Panc1 (cell line): ENCODE measurements around the gene PDCD1. TPM values are rescaled to one million over a fixed set of nuclear protein-coding genes. Genes with fewer than 3 reads are reported as not detected.
"Not testable (repeated sequence)": the region's sequence is repeated elsewhere in the genome, so short reads cannot be mapped to it uniquely, and the experiment has no call there.

Experiments
- ATAC-seq: fragments of 200-7000 bp; cut with Tn5 transposase; 2 replicates; pipeline ENCODE4 v1.9.1; 2020; ENCODE audit warnings: mild to moderate bottlenecking, moderate library complexity
- BruUV-seq: library from RNA; stranded (reverse); fragments of 400-500 nt; replicated peaks from 2 replicates; lab custom pipeline; 2021; lab: Mats Ljungman, UMichigan
- CTCF ChIA-PET: fragments of 300-600 bp; sonication (Branson Sonifier 250); formaldehyde crosslinking; loops from one replicate; lab custom pipeline; 2022; ENCODE audit warnings: antibody characterized with exemption; lab: Charles Lee
- POLR2A ChIA-PET: fragments of 300-600 bp; sonication (Branson Sonifier 250); formaldehyde crosslinking; loops from one replicate; lab custom pipeline; 2022; ENCODE audit warnings: antibody characterized with exemption; lab: Charles Lee
- DNase-seq: peaks from one replicate; pipeline ENCODE4 v3.0.0-alpha.2; 2010; ENCODE audit warnings: low read depth, low spot score
- H3K27ac ChIP-seq: 2 replicates; pipeline ENCODE4 v1.5.1; 2011; ENCODE audit warnings: mild to moderate bottlenecking, low read length, inconsistent platforms
- H3K27me3 ChIP-seq: fragments of 200-500 bp; sonication (Bioruptor generic); 2 replicates; pipeline ENCODE4 v1.6.0; 2014; ENCODE audit warnings: low read length, inconsistent platforms; ENCODE audit not compliant: control insufficient read depth, insufficient read depth
- H3K36me3 ChIP-seq: fragments of 200-500 bp; sonication (Bioruptor generic); 2 replicates; pipeline ENCODE4 v1.5.1; 2014; ENCODE audit warnings: inconsistent platforms, mild to moderate bottlenecking, low read length, moderate library complexity; ENCODE audit not compliant: control insufficient read depth, insufficient read depth
- H3K4me1 ChIP-seq: 2 replicates; pipeline ENCODE4 v1.5.1; 2011; ENCODE audit warnings: inconsistent platforms, mild to moderate bottlenecking, low read length, moderate library complexity; ENCODE audit not compliant: control insufficient read depth, insufficient read depth
- H3K4me3 ChIP-seq, 2 experiments: 2 replicates each; pipeline ENCODE4 v1.5.1; 2011 to 2012; ENCODE audit warnings: low read depth in 2 of 2, low read length in 2 of 2, mild to moderate bottlenecking in 2 of 2, inconsistent platforms in 1 of 2, moderate library complexity in 1 of 2
- H3K9me3 ChIP-seq: fragments of 200-500 bp; sonication (Bioruptor generic); 2 replicates; pipeline ENCODE4 v1.5.1; 2014; ENCODE audit warnings: low read depth, mild to moderate bottlenecking, inconsistent platforms, low read length, moderate library complexity; ENCODE audit not compliant: control insufficient read depth, insufficient read depth
- CTCF ChIP-seq: fragments of 450-650 bp; IDR thresholded peaks from 2 replicates; pipeline ENCODE4 v1.5.1; 2017; ENCODE audit warnings: mild to moderate bottlenecking
- POLR2AphosphoS5 ChIP-seq: IDR thresholded peaks from 2 replicates; pipeline ENCODE4 v1.6.1; 2012; ENCODE audit warnings: mild to moderate bottlenecking, low read depth, low read length, moderate library complexity
- REST ChIP-seq, 2 experiments: IDR thresholded peaks; 2 replicates each; pipeline ENCODE4 v1.6.1; 2011 to 2012; ENCODE audit warnings: low read depth in 2 of 2, control low read depth in 1 of 2, low read length in 1 of 2, mild to moderate bottlenecking in 1 of 2, moderate library complexity in 1 of 2; ENCODE audit not compliant: insufficient read depth in 1 of 2
- SIN3A ChIP-seq: IDR thresholded peaks from 2 replicates; pipeline ENCODE4 v1.6.1; 2012; ENCODE audit warnings: low read depth, mild to moderate bottlenecking, low read length, moderate library complexity, borderline replicate concordance; ENCODE audit not compliant: insufficient read depth
- TCF7L2 ChIP-seq: IDR thresholded peaks from 2 replicates; pipeline ENCODE4 v1.6.1; 2011; ENCODE audit warnings: mild to moderate bottlenecking, low read depth, low read length, inconsistent platforms
- in situ Hi-C: cut with HindIII; loops from 2 replicates; pipeline ENCODE4 v1.10.0; 2016; ENCODE audit warnings: low sequenced_read_pairs, low pct_unique_long_range_greater_than_20kb
- intact Hi-C: fragments of 100-400 bp; cut with micrococcal nuclease; formaldehyde crosslinking; loops from one replicate; pipeline ENCODE4 v1.10.0; 2022; ENCODE audit not compliant: unreplicated experiment
- total RNA-seq: library from RNA; stranded (reverse); gene quantifications from one replicate; pipeline ENCODE4 v1.2.1, GENCODE V29; 2021; ENCODE audit not compliant: unreplicated experiment

PDCD1 gene
- total RNA-seq, 1 experiment from 2014 or later, result 0.15 TPM

GRCh38 chr2:241833101-241833663, 25.5 kb downstream of the PDCD1 start:
- ATAC-seq (no peak), DNase-seq (no peak)
- Histone ChIP-seq H3K27me3 (no peaks in the 10 kb centered on the region; the same call in 1 of the 2 replicates), H3K4me1 (no peaks in the 10 kb centered on the region), H3K4me3 (no peak overlapping the region), H3K9me3 (no peaks in the 10 kb centered on the region), H3K27ac (no peak overlapping the region), H3K36me3 (no peaks in the 10 kb centered on the region)
- in situ Hi-C loops, result no loop called here
- intact Hi-C loops, result no loop called here
- TF ChIP-seq REST (IDR thresholded peaks at IDR 0.05; ENCODE audit: insufficient read depth in 1 of 2, low read depth in 2 of 2, low read length in 1 of 2), result no peak
- no peak for TF ChIP-seq SIN3A
- no peak for TF ChIP-seq POLR2AphosphoS5
- TF ChIP-seq CTCF, result no peak
- TF ChIP-seq TCF7L2, result no peak
- ChIA-PET POLR2A (no interaction called here), CTCF (no interaction called here)
- no TSS peak for BruUV-seq

- in situ Hi-C loops, result no loop called here
- BruUV-seq, result no TSS peak
- intact Hi-C loops, result no loop called here
- CTCF ChIA-PET, result no interaction called here
- TF ChIP-seq POLR2AphosphoS5 (no peak), REST (IDR thresholded peaks at IDR 0.05; ENCODE audit: insufficient read depth in 1 of 2, low read depth in 2 of 2, low read length in 1 of 2) (no peak), TCF7L2 (no peak), CTCF (no peak), SIN3A (no peak)
- Histone ChIP-seq H3K4me1 (no peaks in the 10 kb centered on the region), H3K4me3 (no peak overlapping the region), H3K9me3 (peaks cover 6% of the 10 kb centered on the region), H3K27me3 (no peaks in the 10 kb centered on the region), H3K27ac (no peak overlapping the region), H3K36me3 (no peaks in the 10 kb centered on the region)
- ATAC-seq (no peak), DNase-seq (no peak)
- POLR2A ChIA-PET, result no interaction called here
These were observed 31.3 kb downstream of the PDCD1 start for GRCh38 chr2:241827394-241827793.

- in situ Hi-C loops, H3K27me3 ChIP-seq, DNase-seq, H3K27ac ChIP-seq, BruUV-seq, H3K36me3 ChIP-seq, H3K9me3 ChIP-seq, H3K4me1 ChIP-seq, intact Hi-C loops, CTCF ChIA-PET, ATAC-seq, H3K4me3 ChIP-seq, POLR2A ChIA-PET: not testable (repeated sequence)
These were observed 34.9 kb downstream of the PDCD1 start for GRCh38 chr2:241823531-241824437.
